H1 (cell line): ENCODE data around the gene UROS. TPM values are rescaled to one million over a fixed set of nuclear protein-coding genes. Genes with fewer than 3 reads are reported as not detected.

Experiments used
- CTCF ChIA-PET: fragments of 300-600 bp; sonication (Branson Sonifier 250); formaldehyde crosslinking; loops from one replicate; lab custom pipeline; 2021; ENCODE audit not compliant: partially characterized antibody; lab: Charles Lee
- POLR2A ChIA-PET: fragments of 300-600 bp; sonication (Branson Sonifier 250); formaldehyde crosslinking; loops from one replicate; lab custom pipeline; 2021; ENCODE audit warnings: inconsistent platforms; ENCODE audit not compliant: partially characterized antibody; lab: Charles Lee
- DNase-seq, 2 experiments: peaks; one replicate each; pipeline versions ENCODE4 v3.0.0 to v3.0.0-alpha.2; 2010 to 2022; ENCODE audit warnings: low spot score in 2 of 2, low read depth in 1 of 2, mixed read lengths in 1 of 2
- FAIRE-seq: peaks from 2 replicates; lab custom pipeline; 2011; peaks lifted over from hg19 to GRCh38; lab: Jason Lieb, UNC
- H2AFZ ChIP-seq: 2 replicates; pipeline ENCODE4 v1.8.1; 2012; ENCODE audit warnings: low read length, inconsistent platforms
- H2AK5ac ChIP-seq: 2 replicates; pipeline ENCODE4 v1.6.1; 2013; ENCODE audit warnings: low read depth, low read length
- H2BK120ac ChIP-seq: replicated peaks from 2 replicates; pipeline ENCODE3; 2013; ENCODE audit warnings: low read depth, low read length, inconsistent platforms
- H2BK12ac ChIP-seq: 2 replicates; pipeline ENCODE4 v1.6.1; 2013; ENCODE audit warnings: low read depth, low read length
- H2BK15ac ChIP-seq: 2 replicates; pipeline ENCODE4 v1.6.1; 2013; ENCODE audit warnings: low read length
- H2BK20ac ChIP-seq: 2 replicates; pipeline ENCODE4 v1.6.1; 2013; ENCODE audit warnings: low read length
- H2BK5ac ChIP-seq: 2 replicates; pipeline ENCODE4 v1.6.1; 2013; ENCODE audit warnings: low read depth, low read length
- H3K14ac ChIP-seq: 2 replicates; pipeline ENCODE4 v1.6.1; 2013; ENCODE audit warnings: inconsistent platforms; ENCODE audit not compliant: insufficient read length
- H3K18ac ChIP-seq: 2 replicates; pipeline ENCODE4 v1.6.1; 2013; ENCODE audit warnings: low read length; ENCODE audit errors: extremely low read depth
- H3K23ac ChIP-seq: 2 replicates; pipeline ENCODE4 v1.6.1; 2013; ENCODE audit warnings: inconsistent platforms; ENCODE audit not compliant: insufficient read length
- H3K23me2 ChIP-seq: 2 replicates; pipeline ENCODE4 v1.6.1; 2013; ENCODE audit warnings: low read depth, low read length
- H3K27ac ChIP-seq: 2 replicates; pipeline ENCODE4 v1.6.1; 2011; ENCODE audit warnings: low read depth, low read length, inconsistent platforms
- H3K27me3 ChIP-seq, 4 experiments: replicated peaks in 1 of 4; 1 replicate in 1 of 4; 2 replicates in 3 of 4; pipeline versions ENCODE4 v1.6.1 to v1.8.1; 2011 to 2013; ENCODE audit warnings: low read length in 3 of 4, mild to moderate bottlenecking in 3 of 4, inconsistent platforms in 2 of 4, mixed read lengths in 2 of 4, moderate library complexity in 1 of 4; ENCODE audit not compliant: control insufficient read depth in 3 of 4, insufficient read depth in 3 of 4; ENCODE audit errors: extremely low read depth in 1 of 4
- H3K36me3 ChIP-seq, 4 experiments: 2 replicates each; pipeline versions ENCODE4 v1.6.1 to v1.8.1; 2011 to 2013; ENCODE audit warnings: mild to moderate bottlenecking in 4 of 4, low read length in 3 of 4, moderate library complexity in 2 of 4, control low read depth in 1 of 4, inconsistent platforms in 1 of 4; ENCODE audit not compliant: insufficient read depth in 4 of 4, control insufficient read depth in 2 of 4
- H3K4ac ChIP-seq: replicated peaks from 2 replicates; pipeline ENCODE3; 2013; ENCODE audit warnings: low read length, low read depth, mixed read lengths, inconsistent platforms; ENCODE audit not compliant: insufficient read length
- H3K4me1 ChIP-seq, 4 experiments: replicated peaks in 1 of 4; 1 replicate in 1 of 4; 2 replicates in 3 of 4; pipeline versions ENCODE4 v1.6.1 to v1.8.1; 2011 to 2013; ENCODE audit warnings: low read length in 3 of 4, inconsistent platforms in 2 of 4, mixed read lengths in 1 of 4; ENCODE audit not compliant: insufficient read depth in 4 of 4, control insufficient read depth in 3 of 4
- H3K4me2 ChIP-seq, 2 experiments: 2 replicates each; pipeline versions ENCODE4 v1.6.1 to v1.8.1; 2011 to 2013; ENCODE audit warnings: low read depth in 2 of 2, low read length in 2 of 2, control low read depth in 1 of 2, inconsistent platforms in 1 of 2, mild to moderate bottlenecking in 1 of 2; ENCODE audit not compliant: insufficient read depth in 1 of 2
- H3K4me3 ChIP-seq, 4 experiments: fragments of 200-600, 300-600 bp in 1 of 4; sonication (generic), shearing (Covaris generic), sonication (Bioruptor Twin) in 1 of 4; 2 replicates each; pipeline versions ENCODE4 v1.5.1 to v1.8.1; 2011 to 2016; ENCODE audit warnings: low read length in 4 of 4, low read depth in 3 of 4, control low read depth in 2 of 4, inconsistent platforms in 2 of 4, mild to moderate bottlenecking in 2 of 4, mixed read lengths in 1 of 4, moderate library complexity in 1 of 4; ENCODE audit not compliant: insufficient read depth in 2 of 4; ENCODE audit errors: extremely low read depth in 1 of 4
- H3K56ac ChIP-seq: replicated peaks from 2 replicates; pipeline ENCODE3; 2013; ENCODE audit warnings: low read depth, mild to moderate bottlenecking, mixed read lengths, low read length, inconsistent platforms; ENCODE audit not compliant: insufficient read length
- H3K79me1 ChIP-seq: 2 replicates; pipeline ENCODE4 v1.6.1; 2013; ENCODE audit warnings: low read depth, low read length, control low read depth
- H3K79me2 ChIP-seq, 2 experiments: 2 replicates each; pipeline versions ENCODE4 v1.6.1 to v1.8.1; 2012 to 2013; ENCODE audit warnings: low read length in 2 of 2, mild to moderate bottlenecking in 2 of 2, inconsistent platforms in 1 of 2; ENCODE audit not compliant: insufficient read depth in 2 of 2, control insufficient read depth in 1 of 2
- H3K9ac ChIP-seq, 4 experiments: replicated peaks in 1 of 4; 1 replicate in 1 of 4; 2 replicates in 3 of 4; pipeline versions ENCODE4 v1.6.1 to v1.8.1; 2011 to 2013; ENCODE audit warnings: low read depth in 3 of 4, low read length in 3 of 4, control low read depth in 2 of 4, mild to moderate bottlenecking in 2 of 4, moderate library complexity in 2 of 4, inconsistent platforms in 1 of 4; ENCODE audit errors: extremely low read depth in 1 of 4
- H3K9me3 ChIP-seq, 2 experiments: 2 replicates each; pipeline versions ENCODE4 v1.6.1 to v1.8.1; 2012 to 2013; ENCODE audit warnings: mild to moderate bottlenecking in 2 of 2, moderate library complexity in 2 of 2, control low read depth in 1 of 2, inconsistent platforms in 1 of 2, low read depth in 1 of 2, low read length in 1 of 2, mixed read lengths in 1 of 2; ENCODE audit not compliant: insufficient read depth in 2 of 2
- H4K20me1 ChIP-seq, 2 experiments: replicated peaks in 1 of 2; 2 replicates each; pipeline versions ENCODE3 to v1.8.1; 2011 to 2013; ENCODE audit warnings: inconsistent platforms in 2 of 2, low read length in 2 of 2, mild to moderate bottlenecking in 1 of 2; ENCODE audit not compliant: insufficient read depth in 2 of 2, control insufficient read depth in 1 of 2
- H4K5ac ChIP-seq: 2 replicates; pipeline ENCODE4 v1.6.1; 2013; ENCODE audit warnings: low read length, low read depth, mixed read lengths, inconsistent platforms; ENCODE audit not compliant: insufficient read length
- H4K8ac ChIP-seq: 2 replicates; pipeline ENCODE4 v1.8.0; 2013; ENCODE audit warnings: mild to moderate bottlenecking, moderate library complexity, low read length, inconsistent platforms; ENCODE audit not compliant: insufficient read depth; ENCODE audit errors: extremely low read depth
- H4K91ac ChIP-seq: replicated peaks from 2 replicates; pipeline ENCODE3; 2013; ENCODE audit warnings: low read length, mixed read lengths, inconsistent platforms; ENCODE audit not compliant: insufficient read length
- CHD2 ChIP-seq: IDR thresholded peaks from 2 replicates; pipeline ENCODE4 v1.6.1; 2012; ENCODE audit warnings: low read length, improper control_type of control experiment
- CREB1 ChIP-seq: IDR thresholded peaks from 2 replicates; pipeline ENCODE4 v1.6.1; 2012; ENCODE audit warnings: inconsistent platforms
- GABPA ChIP-seq: IDR thresholded peaks from 2 replicates; pipeline ENCODE4 v1.6.1; 2011; ENCODE audit warnings: mild to moderate bottlenecking, low read length, moderate library complexity, borderline replicate concordance; ENCODE audit not compliant: insufficient read depth
- KDM4A ChIP-seq: IDR thresholded peaks from one replicate; pipeline ENCODE4 v1.7.1; 2012; ENCODE audit warnings: low read depth, mild to moderate bottlenecking, moderate library complexity, low read length, inconsistent platforms; ENCODE audit not compliant: severe bottlenecking
- KDM5A ChIP-seq: fragments of 200-600 bp; IDR thresholded peaks from 2 replicates; pipeline ENCODE4 v1.7.1; 2012; ENCODE audit warnings: mild to moderate bottlenecking, low read length, inconsistent platforms, mixed read lengths
- NANOG ChIP-seq: IDR thresholded peaks from 2 replicates; pipeline ENCODE4 v1.6.1; 2011; ENCODE audit warnings: low read length, low read depth, mild to moderate bottlenecking, inconsistent platforms; ENCODE audit not compliant: insufficient read depth, poor library complexity, severe bottlenecking
- SIN3A ChIP-seq, 2 experiments: IDR thresholded peaks in 1 of 2; conservative IDR thresholded peaks in 1 of 2; 2 replicates each; pipeline ENCODE4 v1.6.1; 2011 to 2012; ENCODE audit warnings: low read length in 2 of 2, improper control_type of control experiment in 1 of 2, low read depth in 1 of 2, mild to moderate bottlenecking in 1 of 2
- SP1 ChIP-seq: IDR thresholded peaks from 2 replicates; pipeline ENCODE4 v1.6.1; 2011; ENCODE audit warnings: low read depth, low read length
- ZNF274 ChIP-seq: IDR thresholded peaks from 2 replicates; pipeline ENCODE4 v1.7.0; 2012; ENCODE audit warnings: low read length, borderline replicate concordance; ENCODE audit errors: extremely low read depth
- WGBS, 2 experiments: shearing (Covaris generic) in 1 of 2; methylation state at CpG; one replicate each; pipeline versions ENCODE4 v1.1.6 to v1.1.7; 2013 to 2015; ENCODE audit warnings: low lambda C conversion rate in 2 of 2, mixed read lengths in 2 of 2, inconsistent platforms in 1 of 2, low coverage in 1 of 2, missing lambda C conversion rate in 1 of 2; ENCODE audit not compliant: insufficient replicate concordance in 2 of 2, insufficient coverage in 1 of 2, insufficient read length in 1 of 2; ENCODE audit errors: extremely low coverage in 1 of 2, missing lambda C conversion rate in 1 of 2; 5-methylcytosine and 5-hydroxymethylcytosine counted together
- polyA plus RNA-seq, 7 experiments: library from polyadenylated mRNA; depleted of rRNA in 3 of 7; stranded (reverse) in 5 of 7; unstranded in 2 of 7; fragments of >200 nt in 5 of 7; fragments of 200-250 nt in 2 of 7; gene quantifications; 1 replicate in 5 of 7; 2 replicates in 1 of 7; 4 replicates in 1 of 7; pipeline versions ENCODE4 v1.2.1 to v1.2.3, GENCODE V29; 2011 to 2013; ENCODE audit warnings: missing spikeins in 2 of 7, mixed read lengths in 2 of 7
- total RNA-seq: library from RNA; stranded (reverse); fragmentation: NEBNext Ultra II Directional; extraction: Animal tissue kit (Norgen Biotek cat#: 25700); gene quantifications from 2 replicates; pipeline ENCODE4 v1.2.1, GENCODE V29; 2021
- TF ChIP-seq, protein P1 (sequence below): IDR thresholded peaks from 2 replicates; pipeline ENCODE4 v1.6.1; 2011; ENCODE audit warnings: low read length, improper control_type of control experiment

Gene UROS
- total and polyA plus RNA-seq, 2 of the 8 experiments (the other 6 are each of a cell fraction or from before 2014, with no cell fraction given): 45.6 to 58.0 TPM

DNA sequence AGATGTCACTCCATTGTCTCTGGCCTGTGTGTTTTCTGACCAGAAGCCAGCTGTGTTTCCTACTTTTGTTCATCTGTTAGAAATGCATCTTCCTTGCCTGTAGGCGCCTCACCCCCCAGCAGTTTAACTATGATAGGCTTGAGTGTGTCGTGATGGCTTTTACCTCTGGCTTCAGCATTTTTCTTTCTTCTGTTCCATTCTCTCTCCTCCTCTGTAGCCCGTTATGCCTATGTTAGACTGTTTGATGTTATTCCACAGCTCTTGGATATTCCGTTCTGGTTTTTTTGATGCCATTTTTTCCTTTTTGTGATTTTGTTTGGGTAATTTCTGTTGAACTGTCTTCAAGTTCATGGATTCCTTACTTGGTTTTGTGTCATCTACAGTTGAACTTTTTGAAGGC is 65.3 kb downstream of the UROS start:
- ChIA-PET POLR2A (interaction anchor here (0.6 to 2.3 kb wide), 2 partner anchors 10 to 30 kb away, joined by 3 to 8 read pairs; no protein-coding TSS in a partner anchor), CTCF (interaction anchor here (1.0 kb wide), 1 partner anchor 10 kb away, joined by 3 read pairs; no protein-coding TSS in a partner anchor)
- H3K79me1 ChIP-seq: no peaks in the 10 kb centered on the region
- no peak overlapping the region for H2AK5ac ChIP-seq
- H3K18ac ChIP-seq: no peak overlapping the region
- H2BK120ac ChIP-seq: no peak overlapping the region
- H3K79me2 ChIP-seq: no peaks in the 10 kb centered on the region
- H4K5ac ChIP-seq: no peak overlapping the region
- H3K9me3 ChIP-seq: no peaks in the 10 kb centered on the region
- H4K8ac ChIP-seq: no peak overlapping the region
- H3K4me3 ChIP-seq: no peak overlapping the region
- H2AFZ ChIP-seq: no peak overlapping the region
- H3K14ac ChIP-seq: no peak overlapping the region
- H2BK15ac ChIP-seq: no peak overlapping the region
- H3K9ac ChIP-seq: no peak overlapping the region
- WGBS, 2 experiments: 75% methylated on average over 4 of the region's 4 CpGs; no CpG with 5 or more reads in 1 of the 2 experiments
- peaks cover 0 to 5% of the 10 kb centered on the region in 2 experiments for H4K20me1 ChIP-seq
- H4K91ac ChIP-seq: no peak overlapping the region
- no peaks in the 10 kb centered on the region for H3K27me3 ChIP-seq
- peaks cover 5 to 71% (median 35%) of the 10 kb centered on the region in 4 experiments for H3K36me3 ChIP-seq
- FAIRE-seq (no peak), DNase-seq (no peak)
- no peak overlapping the region for H2BK12ac ChIP-seq
- H3K56ac ChIP-seq: no peak overlapping the region
- no peak overlapping the region for H3K27ac ChIP-seq
- H3K4me1 ChIP-seq: peaks cover 0 to 7% (median 3%) of the 10 kb centered on the region in 4 experiments; a peak in 3 of 7 replicates
- H3K23ac ChIP-seq: no peak overlapping the region
- no peak overlapping the region for H2BK5ac ChIP-seq
- no peaks in the 10 kb centered on the region for H3K23me2 ChIP-seq
- TF ChIP-seq NANOG (no peak), ZNF274 (no peak), SIN3A (conservative IDR thresholded peaks at IDR 0.05 in 1 of 2, IDR thresholded peaks at IDR 0.05 in 1 of 2; ENCODE audit: low read depth in 1 of 2, low read length in 2 of 2) (no peak), SP1 (no peak), CHD2 (no peak), KDM5A (no peak), CREB1 (no peak), KDM4A (no peak), GABPA (no peak)
- TF ChIP-seq, protein P1, sequence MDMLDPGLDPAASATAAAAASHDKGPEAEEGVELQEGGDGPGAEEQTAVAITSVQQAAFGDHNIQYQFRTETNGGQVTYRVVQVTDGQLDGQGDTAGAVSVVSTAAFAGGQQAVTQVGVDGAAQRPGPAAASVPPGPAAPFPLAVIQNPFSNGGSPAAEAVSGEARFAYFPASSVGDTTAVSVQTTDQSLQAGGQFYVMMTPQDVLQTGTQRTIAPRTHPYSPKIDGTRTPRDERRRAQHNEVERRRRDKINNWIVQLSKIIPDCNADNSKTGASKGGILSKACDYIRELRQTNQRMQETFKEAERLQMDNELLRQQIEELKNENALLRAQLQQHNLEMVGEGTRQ: no peak
- H3K4ac ChIP-seq: no peak overlapping the region
- H2BK20ac ChIP-seq: no peak overlapping the region
- no peak overlapping the region for H3K4me2 ChIP-seq
